SH-SY5Y (cell line): ENCODE measurements around the gene AZIN2.

Experiments
- GATA2 ChIP-seq: IDR thresholded peaks from 2 replicates; pipeline ENCODE4 v1.6.1; 2011; ENCODE audit warnings: mild to moderate bottlenecking, low read depth, low read length
- GATA3 ChIP-seq: IDR thresholded peaks from 2 replicates; pipeline ENCODE4 v1.6.1; 2011; ENCODE audit warnings: low read depth, mild to moderate bottlenecking, low read length, moderate library complexity

Gene AZIN2

GRCh38 chr1:33149453-33150190 is 68.7 kb downstream of the AZIN2 start:
- TF ChIP-seq GATA2 (no peak), GATA3 (no peak)

DNA sequence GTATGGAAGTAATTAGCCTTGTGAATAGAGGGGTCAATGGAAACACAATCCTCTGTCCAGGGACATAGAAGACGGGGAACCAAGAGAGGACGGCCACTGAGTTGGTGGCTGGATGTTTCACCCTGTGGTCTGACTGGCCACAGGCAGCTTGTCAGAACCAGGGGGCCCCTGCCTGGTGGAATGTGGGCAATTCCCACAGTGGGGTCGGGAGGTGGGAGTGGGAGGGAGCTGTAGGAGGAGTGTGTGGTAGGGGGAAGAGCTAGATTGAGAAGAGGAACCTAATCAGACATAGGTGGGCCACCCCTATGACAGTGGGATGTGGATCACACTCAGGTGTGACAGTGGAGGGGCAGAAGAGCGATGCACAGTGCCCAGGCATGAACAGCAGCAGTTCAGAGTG is 69.6 kb downstream of the AZIN2 start:
- TF ChIP-seq GATA3 (no peak), GATA2 (no peak)

DNA sequence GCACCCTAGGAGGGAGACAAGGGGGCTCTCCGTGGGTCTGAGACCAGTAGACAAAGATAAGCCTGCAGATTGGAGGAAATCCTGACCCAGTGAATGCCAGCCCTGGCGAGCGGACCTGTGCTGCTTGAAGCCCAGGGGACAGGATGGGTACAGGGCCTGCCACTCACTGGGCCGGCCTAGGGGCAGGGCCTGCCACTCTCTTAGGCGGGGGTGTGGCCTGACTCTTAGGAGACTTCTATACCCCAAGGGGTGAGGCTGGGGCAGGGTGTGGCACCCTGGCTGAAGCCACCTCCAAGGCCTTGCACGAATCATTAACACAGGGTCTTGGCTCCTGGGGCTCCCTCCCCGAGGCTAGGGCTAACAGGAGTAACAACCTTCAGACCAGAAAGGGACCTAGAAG is 70.2 kb downstream of the AZIN2 start:
- TF ChIP-seq GATA3 (no peak), GATA2 (no peak)

DNA sequence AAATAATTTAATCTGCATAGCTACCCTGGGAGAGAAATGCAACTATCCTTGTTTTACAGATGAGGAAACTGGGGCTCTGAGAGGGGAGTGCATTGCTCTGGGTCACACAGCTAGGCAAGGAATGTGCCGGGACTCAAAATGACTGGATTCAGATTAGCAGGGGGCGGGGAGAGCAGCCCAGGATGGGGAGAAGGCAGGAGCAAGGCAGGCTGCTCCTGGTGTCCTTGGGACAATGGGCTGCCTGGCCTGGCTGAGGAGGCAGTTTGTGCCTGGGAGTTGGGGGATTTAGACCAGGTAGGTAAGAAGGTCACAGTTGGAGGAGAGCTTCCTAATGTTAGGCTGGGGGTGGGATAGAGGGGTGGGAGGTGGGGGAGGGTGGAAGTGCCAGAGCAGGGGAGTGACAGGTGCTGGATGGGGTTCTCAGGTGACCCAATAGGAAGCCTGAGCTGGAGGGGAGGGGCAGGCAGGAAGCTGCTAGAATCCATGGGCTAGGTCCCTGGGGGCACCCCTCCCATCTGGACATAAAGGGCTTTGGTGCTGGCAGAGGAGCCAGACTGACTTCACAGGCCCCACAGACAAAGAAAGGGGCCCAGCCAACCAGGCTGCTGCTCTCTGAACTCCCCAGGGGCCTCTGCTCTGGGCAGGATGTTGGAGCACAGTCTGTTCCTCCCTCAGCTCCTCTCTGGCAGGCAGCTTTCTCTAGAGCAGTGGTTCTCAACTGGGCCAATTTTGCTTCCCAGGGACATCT is 71.9 kb downstream of the AZIN2 start:
- TF ChIP-seq GATA3 (no peak), GATA2 (no peak)

- no peak for TF ChIP-seq GATA2
- no peak for TF ChIP-seq GATA3
These were observed 72.7 kb downstream of the AZIN2 start for GRCh38 chr1:33153650-33154049.

GRCh38 chr1:33155877-33156538 is 75.1 kb downstream of the AZIN2 start:
- no peak for TF ChIP-seq GATA3
- no peak for TF ChIP-seq GATA2

DNA sequence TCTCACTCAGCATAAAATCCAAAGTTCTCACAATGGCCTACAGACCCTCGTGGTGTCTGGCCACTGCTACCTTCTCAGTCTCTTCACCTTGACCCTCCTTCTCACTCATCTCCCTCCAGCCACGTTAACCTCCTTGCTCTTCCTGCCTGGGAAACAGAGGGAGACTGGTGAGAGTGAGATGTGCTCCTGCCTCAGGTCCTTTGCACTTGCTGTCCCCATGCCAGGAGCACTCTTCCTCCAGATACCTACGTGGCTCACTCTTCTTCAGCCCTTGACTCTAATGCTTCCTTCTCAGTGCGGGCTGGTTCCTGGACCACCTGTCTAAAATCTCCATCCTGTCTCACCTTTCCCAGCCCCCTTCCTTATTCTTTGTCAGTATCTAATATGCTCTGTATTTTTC is 76.2 kb downstream of the AZIN2 start:
- TF ChIP-seq GATA3 (no peak), GATA2 (no peak)

DNA sequence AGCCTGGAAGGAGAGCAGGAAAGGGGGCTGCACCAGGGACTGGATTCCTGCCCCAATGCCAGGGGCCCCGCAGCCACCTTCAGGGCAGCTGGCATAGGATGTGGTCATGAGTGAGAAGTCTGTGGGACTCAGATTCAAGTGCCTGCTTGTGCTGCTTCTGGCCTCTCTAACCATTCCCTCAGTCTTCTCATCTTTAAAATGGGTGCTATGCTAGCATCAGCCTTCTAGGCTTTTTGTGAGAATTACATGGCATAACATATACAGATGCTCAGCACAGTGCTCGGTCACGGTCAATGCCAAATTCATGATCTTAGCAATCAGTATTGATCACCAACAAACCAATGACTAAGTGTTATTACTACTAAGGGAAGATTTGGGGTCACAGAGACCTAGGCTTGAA is 77.4 kb downstream of the AZIN2 start:
- TF ChIP-seq GATA2: no peak
- no peak for TF ChIP-seq GATA3

DNA sequence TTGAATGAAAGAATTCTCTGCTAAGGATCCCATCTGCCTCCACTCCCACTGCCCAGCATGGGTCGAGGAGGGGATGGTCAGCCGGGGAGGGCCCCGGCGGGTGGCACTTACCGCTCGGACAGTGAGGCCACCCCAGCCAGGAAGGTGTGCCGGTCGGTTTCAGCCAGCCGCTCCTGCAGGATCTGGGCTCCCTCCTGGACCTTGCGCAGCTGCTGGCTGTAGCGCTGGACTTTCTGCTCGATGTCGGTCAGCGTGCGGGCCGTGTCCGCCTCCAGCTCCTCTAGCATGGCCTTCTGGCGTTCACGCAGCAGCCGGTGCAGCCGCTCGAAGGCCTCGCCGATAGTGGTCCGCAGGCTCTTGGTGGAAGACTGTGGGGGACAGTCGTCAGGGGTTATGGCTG is 78.6 kb downstream of the AZIN2 start:
- TF ChIP-seq GATA2 (no peak), GATA3 (no peak)

DNA sequence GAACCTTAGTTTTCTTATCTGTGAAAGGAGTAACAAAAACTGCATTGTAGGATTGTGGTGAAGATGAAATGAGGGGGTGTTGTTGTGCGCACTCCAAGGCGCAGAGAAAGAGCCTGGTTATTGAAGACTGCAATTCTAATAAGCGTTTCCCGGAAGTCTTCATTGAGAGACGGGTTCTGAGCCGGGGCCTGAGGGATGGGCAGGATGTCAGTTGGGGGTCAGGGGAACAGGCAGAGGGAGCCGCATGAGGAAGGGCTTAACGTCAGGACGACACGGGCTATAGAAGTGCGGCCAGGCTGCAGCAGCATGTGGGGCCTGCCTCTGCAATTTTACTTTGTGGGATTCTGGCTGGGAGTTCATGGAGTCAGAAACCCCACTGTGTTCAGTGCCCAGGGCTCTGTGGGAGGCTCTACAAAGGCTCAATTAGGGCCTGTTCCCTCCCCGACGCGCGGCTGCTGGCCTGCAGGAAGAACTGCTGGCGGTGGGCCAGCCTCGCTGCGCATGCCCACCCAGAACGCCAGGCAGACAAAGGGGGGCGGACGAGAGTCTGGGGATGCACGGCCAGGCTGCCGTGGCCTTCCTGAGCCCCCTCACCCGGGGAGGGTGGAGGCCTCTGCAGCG is 80.2 kb downstream of the AZIN2 start:
- TF ChIP-seq GATA3: no peak
- TF ChIP-seq GATA2: no peak

DNA sequence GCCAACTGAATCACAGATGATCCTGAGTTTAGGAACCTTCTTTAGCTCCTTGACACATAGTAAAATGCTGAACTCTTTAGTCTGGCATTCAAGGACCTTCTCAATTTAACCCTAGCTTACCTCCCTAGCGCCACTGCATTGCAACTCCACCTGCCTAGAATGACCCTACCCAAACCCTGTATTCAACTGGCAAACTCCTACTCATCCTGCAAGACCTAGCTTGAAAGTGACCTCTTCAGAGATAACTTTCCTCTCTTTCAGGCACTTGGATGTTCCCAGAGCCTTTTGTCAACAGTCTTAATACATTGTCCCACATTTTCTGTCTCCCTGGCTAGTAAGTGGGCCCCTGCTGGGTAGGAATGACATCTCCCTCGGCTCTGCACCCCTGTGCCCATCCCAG is 81.2 kb downstream of the AZIN2 start:
- TF ChIP-seq GATA3 (no peak), GATA2 (no peak)

DNA sequence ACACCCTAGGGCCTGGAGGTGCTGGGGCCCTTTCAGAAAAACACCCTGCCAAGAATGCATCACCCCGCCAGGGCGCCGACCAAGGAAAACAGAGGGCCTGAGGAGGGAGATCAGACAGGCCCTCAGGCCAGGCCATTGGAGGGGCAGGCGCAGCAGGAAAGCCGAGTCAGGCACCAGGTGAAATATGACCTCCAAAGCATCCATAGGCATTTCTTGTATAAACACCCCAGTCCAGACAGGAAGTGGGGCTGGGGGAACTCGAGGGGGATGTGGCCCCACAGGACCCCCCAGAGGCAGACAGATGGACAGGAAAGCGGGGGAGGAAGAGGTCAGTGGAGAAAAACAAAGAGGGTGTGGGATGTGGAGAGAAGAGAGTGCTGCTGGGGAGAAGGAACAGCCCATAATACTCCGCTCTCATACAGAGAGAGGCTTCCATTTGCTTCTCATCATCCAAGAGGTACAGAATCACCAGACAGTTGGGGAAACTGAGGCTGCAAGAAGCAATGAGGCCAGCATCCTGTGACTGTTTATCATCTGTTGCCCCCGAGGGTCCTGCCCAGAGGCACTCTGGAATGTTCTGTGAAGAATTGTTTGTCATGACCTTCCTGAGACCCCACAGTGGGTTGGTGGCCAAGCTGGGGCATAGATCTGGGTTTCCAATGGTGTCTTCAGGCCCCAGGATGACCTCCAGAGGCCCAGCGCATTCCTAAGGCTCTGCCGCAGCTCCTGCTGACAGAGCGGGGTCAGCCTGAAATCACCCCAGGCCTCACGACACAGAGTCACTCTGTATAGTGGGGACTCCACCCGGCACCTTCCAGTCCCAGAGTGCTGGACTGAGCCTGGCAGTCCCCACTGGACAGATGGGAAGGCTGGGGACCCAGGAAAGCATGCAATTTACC is 82.9 kb downstream of the AZIN2 start:
- TF ChIP-seq GATA2: no peak

GRCh38 chr1:33165209-33165608 is 84.3 kb downstream of the AZIN2 start:
- TF ChIP-seq GATA2: no peak
- no peak for TF ChIP-seq GATA3

- TF ChIP-seq GATA3: no peak
- no peak for TF ChIP-seq GATA2
These were observed 84.9 kb downstream of the AZIN2 start for GRCh38 chr1:33165809-33166208.

GRCh38 chr1:33167650-33168447 is 86.9 kb downstream of the AZIN2 start:
- TF ChIP-seq GATA2: no peak
- TF ChIP-seq GATA3: no peak
